Hindlimb muscle (tissue), 1 donor: ENCODE data around the gene TK2. TPM values are rescaled to one million over a fixed set of nuclear protein-coding genes. Genes with fewer than 3 reads are reported as not detected.
"Not testable (repeated sequence)": the region's sequence is repeated elsewhere in the genome, so short reads cannot be mapped to it uniquely, and the experiment has no call there.

Experiments
- DNase-seq: peaks from one replicate; pipeline ENCODE4 v3.0.0-alpha.2; 2013
- polyA plus RNA-seq: library from polyadenylated mRNA; unstranded; fragments of 120-200 nt; gene quantifications from one replicate; pipeline ENCODE4 v1.2.1, GENCODE V29; 2013; ENCODE audit not compliant: insufficient read length

TK2 gene
- 15.7 TPM for polyA plus RNA-seq

- peak; percentile 86 for DNase-seq
Measured at GRCh38 chr16:66549284-66550131, at the start of gene TK2. TK2 (minus strand) TSS chr16:66550122; CDS start chr16:66550061, 61 bp downstream.

DNA sequence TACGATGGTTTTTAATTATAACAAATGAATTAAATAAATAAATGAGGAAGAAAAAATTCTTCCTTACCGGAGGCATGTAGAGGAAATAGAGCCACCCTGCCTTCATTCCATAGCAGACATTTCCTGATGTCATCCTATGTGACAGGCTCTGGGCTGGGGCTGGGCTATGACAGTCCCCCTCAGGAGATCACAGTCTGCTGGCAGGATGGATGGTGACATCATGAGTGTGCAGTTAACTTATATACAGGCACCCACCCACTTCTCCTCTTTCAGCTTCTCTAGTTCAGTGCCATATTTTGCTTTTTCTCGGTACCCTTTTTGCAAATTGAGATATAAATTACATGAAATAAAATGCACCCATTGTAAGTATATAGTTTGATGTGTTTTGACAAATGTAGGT lies 48.2 kb upstream of the TK2 start:
- no peak for DNase-seq

DNA sequence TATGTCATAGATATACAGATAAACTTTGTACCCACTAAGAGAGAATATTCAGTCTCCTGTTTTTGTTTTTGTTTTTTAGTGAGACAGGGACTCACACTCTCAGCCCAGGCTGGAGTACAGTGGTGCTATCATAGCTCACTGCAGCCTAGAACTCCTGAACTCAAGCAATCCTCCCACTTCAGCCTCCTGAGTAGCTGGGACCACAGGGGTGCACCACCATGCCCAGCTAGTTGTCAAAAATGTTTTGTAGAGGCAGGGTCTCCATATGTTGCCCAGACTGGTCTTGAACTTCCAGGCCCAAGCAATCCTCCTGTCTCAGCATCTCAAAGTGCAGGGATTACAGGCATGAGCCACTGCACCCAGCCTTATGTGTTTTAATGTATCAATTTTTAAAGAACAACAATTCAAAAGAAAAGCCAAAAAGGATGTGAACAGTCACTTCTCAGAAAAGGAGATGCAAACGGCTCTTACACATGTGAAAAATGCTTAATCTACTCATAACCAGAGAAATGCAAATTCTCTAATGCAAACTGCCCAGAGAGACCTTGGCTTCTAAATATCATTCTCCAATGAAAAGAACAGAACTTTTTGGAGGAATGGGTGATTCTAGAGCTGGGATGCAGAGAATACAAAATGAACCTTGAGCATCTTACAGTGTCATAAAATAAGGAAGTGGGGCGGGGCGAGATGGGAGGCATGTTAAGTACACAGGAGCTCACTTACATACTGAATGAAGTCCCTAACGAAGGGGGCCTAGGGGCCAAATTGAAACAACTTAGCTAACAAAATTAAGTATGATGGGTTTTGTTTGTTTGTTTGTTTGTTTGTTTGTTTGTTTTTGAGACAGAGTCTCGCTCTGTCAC lies 47.3 kb upstream of the TK2 start:
- no peak for DNase-seq

DNA sequence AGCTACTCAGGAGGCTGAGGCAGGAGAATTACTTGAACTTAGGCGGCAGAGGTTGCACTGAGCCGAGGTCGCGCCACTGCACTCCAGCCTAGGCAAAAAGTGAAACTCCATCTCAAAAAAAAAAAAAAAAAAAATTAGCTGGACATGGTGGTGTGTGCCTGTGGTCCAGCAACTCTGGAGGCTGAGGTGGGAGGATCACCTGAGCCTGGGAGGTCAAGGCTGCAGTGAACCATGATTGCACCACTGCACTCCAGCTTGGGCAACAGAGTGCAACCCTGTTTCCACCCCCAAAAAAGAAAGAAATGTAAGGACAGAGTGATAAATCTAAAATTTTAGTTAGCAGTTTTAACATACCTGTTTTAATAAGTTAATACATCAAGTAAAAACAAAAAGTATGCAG lies 46.6 kb upstream of the TK2 start:
- DNase-seq, result not testable (repeated sequence)

DNA sequence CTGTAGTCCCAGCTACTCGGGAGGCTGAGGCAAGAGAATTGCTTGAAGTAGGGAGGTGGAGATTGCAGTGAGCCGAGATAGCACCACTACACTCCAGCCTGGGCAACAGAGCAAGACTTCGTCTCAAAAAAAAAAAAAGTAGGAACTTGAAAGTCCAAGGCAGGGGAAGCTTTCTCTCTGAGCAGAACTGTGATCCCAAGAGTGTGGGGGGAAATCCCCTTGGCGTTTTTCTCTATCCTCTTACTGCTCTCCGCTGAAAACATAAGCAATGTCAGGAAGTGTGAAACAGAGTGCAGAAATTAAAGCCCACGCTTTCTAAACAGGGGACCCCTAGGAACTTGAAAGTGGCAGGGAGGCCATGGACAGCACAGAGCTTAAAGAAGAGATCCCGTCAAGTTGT lies 44.8 kb upstream of the TK2 start:
- DNase-seq, result no peak

- DNase-seq, result no peak
Measured at GRCh38 chr16:66592814-66593213, 42.9 kb upstream of the TK2 start.

- no peak for DNase-seq
Measured at GRCh38 chr16:66592241-66592640, 42.3 kb upstream of the TK2 start.

DNA sequence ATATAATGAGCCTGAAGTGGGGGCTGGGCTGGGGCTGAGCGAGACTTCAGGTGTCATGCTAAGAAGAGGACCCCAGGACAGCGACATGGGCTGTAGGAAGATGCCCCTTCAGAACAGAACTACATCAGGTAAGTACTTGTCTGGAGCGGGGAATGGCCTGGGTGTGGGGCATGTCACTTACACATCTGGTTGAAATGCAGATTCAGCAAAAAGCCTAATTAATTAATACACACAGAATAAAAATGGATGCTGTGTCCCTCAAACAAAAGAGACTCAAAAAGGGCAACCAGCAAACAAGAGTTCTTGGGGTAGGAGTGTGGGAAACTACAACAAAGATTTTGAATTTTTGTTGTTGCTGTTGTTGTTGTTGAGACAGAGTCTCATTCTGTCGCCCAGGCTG lies 41.1 kb upstream of the TK2 start:
- DNase-seq, result no peak

GRCh38 chr16:66590322-66590721 lies 40.4 kb upstream of the TK2 start:
- DNase-seq, result no peak

GRCh38 chr16:66588981-66589713 lies 39.2 kb upstream of the TK2 start:
- no peak for DNase-seq

DNA sequence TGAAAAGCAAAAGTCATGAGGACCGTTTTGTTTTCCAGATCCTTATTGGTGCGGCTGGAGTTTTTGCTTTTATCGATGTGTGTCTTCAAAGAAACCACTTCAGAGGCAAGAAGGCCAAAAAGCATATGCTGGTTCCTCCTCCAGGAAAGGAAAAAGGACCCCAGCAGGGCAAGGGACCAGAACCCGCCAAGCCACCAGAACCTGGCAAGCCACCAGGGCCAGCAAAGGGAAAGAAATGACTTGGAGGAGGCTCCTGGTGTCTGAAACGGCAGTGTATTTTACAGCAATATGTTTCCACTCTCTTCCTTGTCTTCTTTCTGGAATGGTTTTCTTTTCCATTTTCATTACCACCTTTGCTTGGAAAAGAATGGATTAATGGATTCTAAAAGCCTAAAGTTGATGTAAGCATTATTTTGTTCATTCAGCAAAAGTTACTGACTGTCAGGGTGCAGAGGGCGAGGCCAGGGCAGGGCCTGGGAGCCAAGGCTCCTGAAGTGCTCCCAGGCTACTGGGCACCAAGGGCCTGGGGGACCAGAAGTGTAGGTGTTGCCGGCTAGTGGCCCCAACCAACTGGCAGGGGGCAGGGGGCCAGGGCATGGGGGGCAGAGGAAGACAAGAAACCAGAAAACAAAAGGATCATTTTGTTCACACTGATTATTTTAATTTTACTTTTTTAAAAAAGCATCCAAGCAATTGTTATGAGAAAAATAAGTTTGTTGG lies 38.1 kb upstream of the TK2 start:
- no peak for DNase-seq

DNA sequence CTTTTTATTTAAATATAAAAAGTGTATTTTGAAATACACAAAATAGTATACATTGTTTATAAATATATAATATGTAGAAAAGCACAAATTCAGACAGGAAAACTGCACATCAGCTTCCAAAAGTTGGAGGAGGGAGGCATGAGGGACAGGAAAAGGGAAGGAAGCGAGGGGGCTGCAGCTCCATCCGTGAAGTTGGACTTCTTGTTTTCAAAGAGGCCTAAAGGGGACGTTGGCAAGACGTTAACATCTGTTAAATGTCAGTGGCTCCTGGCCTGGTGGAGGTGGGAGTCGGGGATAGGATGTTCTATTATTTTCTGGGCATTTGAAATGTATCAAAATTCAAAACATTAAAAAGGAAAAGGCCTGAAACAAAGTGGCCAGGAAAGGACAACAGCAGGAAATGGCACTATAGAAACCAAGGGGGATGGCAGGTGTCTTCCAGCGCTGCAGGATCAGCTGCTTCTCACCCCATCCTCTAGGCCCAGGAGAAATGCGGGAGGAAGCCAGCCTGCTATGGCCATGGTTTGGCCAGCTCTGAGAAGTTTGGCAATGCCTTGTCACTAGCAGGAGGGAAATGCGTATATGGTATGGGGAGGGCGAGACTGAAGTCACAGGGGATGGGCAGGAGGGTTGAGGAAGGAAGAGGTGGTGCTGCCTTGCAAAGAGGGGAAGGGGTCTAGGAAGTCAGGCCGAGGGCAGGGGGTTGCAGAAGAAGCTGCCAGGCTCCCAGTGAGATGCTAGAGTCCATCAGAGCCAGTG lies 35.7 kb upstream of the TK2 start:
- DNase-seq, result no peak

DNA sequence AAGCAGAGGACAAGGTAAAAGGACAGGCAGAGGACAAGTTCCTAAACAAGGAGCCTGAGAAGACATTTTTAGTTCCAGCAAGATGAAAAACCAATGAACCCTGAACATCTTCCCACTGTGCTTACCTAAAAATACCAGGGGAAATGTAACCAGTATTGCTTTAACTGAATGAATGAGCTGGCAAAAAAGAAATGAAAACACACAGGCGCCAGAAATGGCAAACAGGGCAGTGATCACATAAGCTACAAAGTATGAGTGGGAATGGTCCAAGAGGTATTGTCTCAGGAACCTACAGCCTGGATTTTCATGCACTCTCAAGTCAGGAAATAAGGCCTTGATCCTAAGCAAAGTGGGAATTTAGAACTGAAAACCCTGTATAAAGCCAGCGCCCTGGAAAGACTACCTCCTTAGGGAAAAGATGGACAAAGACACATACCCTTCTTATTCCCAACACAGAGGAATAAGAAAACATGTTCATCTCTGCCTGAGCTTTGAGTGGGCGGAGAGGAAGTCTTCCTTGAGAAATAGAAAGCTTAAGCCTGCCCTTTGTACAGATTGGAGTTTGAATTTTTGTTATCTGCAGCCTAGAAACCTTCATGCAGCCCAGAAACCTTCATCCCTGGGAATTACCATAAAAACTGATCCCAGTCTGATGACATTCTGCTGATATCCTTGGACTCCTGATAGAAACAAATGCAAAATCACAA lies 31.5 kb upstream of the TK2 start:
- no peak for DNase-seq

DNA sequence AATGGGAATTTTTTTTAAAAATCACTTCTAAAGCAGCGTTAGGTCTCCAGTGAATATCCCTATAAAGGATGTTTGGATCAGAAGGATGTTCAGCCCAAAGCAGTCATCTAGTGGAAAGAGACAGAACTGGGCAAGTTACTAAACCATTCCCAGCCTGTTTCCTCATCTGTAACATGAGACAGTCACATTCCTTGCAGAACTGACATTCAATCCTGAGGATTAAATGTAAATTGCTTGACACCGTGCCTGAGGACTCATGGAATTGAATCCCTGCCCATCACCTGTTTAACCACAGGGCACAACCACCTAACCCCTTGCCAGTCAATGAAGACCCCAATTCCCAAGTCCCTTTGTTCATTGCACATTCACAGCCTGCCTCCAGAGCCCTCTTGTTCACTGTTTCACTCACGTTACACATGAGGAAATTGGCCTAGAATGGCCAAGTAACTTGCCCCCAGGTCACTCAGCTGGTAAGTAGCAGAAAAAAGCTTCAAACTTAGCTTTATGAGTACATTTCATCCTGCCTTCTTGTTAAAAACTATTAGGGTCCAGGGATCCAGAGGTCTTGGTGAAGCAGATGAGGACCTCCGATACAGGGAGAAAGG lies 30.8 kb upstream of the TK2 start:
- no peak for DNase-seq

GRCh38 chr16:66578651-66579531 lies 29.0 kb upstream of the TK2 start, which contains the start of gene CMTM2:
CMTM2 (plus strand) TSS chr16:66579463; CDS start chr16:66579608, 145 bp downstream.
- no peak for DNase-seq

DNA sequence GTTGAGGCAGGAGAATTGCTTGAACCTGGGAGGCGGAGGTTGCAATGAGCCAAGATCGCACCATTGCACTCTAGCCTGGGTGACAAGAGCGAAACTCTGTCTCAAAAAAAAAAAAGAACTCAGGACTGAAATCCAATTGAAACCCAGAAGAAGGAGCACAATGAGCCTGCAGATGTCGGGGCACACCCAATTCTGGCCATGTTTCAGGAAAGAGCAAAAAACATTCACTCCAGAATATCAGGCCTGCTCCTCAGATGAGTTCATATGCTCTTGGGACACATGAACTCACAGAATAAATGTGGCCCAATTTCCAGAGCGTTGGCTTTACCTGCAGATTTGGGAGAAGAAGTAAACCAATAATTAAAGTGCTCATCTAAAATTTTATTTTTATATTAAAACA lies 26.4 kb upstream of the TK2 start:
- peak; percentile 48 for DNase-seq

DNA sequence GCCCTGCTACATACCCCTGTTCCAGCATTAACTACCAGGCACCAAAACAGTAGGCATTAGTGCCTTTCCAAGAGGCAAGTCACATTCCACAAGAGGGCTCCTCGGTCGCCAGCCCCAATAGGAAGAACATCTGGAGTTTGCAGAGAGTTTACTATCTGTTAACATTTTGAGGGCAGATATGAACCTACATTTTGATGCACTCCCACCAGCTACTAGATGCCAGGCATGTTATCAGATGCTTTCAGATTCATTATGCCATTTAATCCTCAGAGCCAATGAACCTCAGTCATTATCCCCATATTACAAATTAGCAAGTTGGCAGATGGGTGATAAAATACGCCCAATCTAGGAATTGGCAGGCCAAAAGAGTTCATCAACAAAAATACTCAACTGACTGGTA lies 25.1 kb upstream of the TK2 start:
- no peak for DNase-seq

DNA sequence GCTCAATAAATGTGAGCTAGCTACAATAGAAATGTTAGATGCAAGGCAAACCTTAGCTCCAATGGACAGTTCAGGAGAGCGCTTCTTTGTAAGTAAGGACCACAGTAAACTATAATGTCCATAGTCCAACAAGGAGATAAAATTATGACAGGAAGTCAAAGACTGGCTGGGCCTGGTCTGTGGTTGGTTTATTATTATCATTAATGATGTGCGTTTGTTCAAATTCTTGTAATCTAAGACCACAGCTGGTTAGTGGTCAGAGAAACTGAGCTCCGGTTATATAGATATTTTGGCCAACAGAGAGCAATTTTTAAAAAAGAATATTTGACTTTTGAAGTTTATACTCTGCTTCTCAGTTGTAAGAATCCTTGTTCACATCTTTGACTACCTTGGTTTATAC lies 24.6 kb upstream of the TK2 start:
- DNase-seq, result no peak

GRCh38 chr16:66574081-66574480 lies 24.2 kb upstream of the TK2 start:
- DNase-seq, result no peak
